CD4-positive, alpha-beta T cell treated with Interleukin-4 for 4 hours (primary cell): ENCODE results near the gene HEPHL1.
"Not testable (repeated sequence)": the region's sequence is repeated elsewhere in the genome, so short reads cannot be mapped to it uniquely, and the experiment has no call there.

Experiments
- DNase-seq: peaks from one replicate; pipeline ENCODE4 v3.0.0-alpha.2; 2020

HEPHL1 gene

GRCh38 chr11:94020777-94021481, at the start of gene HEPHL1:
Gene HEPHL1, plus strand, starts transcription at chr11:94021354. Its CDS starts 15 bp downstream, at chr11:94021369.
- no peak for DNase-seq

GRCh38 chr11:93972790-93973189, 48.4 kb upstream of the HEPHL1 start:
- DNase-seq, result no peak

GRCh38 chr11:93973322-93974051, 47.7 kb upstream of the HEPHL1 start:
- not testable (repeated sequence) for DNase-seq

- DNase-seq, result no peak
Observed at GRCh38 chr11:93974759-93975158, 46.4 kb upstream of the HEPHL1 start.

GRCh38 chr11:93976577-93977254, 44.4 kb upstream of the HEPHL1 start:
- not testable (repeated sequence) for DNase-seq

- DNase-seq, result no peak
Observed at GRCh38 chr11:93983542-93984195, 37.5 kb upstream of the HEPHL1 start.

GRCh38 chr11:93984196-93984567, 37.0 kb upstream of the HEPHL1 start:
- DNase-seq, result no peak

GRCh38 chr11:93984936-93985335, 36.2 kb upstream of the HEPHL1 start:
- no peak for DNase-seq

GRCh38 chr11:93986716-93987115, 34.4 kb upstream of the HEPHL1 start:
- DNase-seq, result no peak

GRCh38 chr11:93988455-93988854, 32.7 kb upstream of the HEPHL1 start:
- DNase-seq, result no peak

GRCh38 chr11:93988912-93989311, 32.2 kb upstream of the HEPHL1 start:
- no peak for DNase-seq

- no peak for DNase-seq
Observed at GRCh38 chr11:93993747-93994146, 27.4 kb upstream of the HEPHL1 start.

- no peak for DNase-seq
Observed at GRCh38 chr11:93997741-93998140, 23.4 kb upstream of the HEPHL1 start.

- no peak for DNase-seq
Observed at GRCh38 chr11:94000659-94001058, 20.5 kb upstream of the HEPHL1 start.

- DNase-seq, result no peak
Observed at GRCh38 chr11:94002226-94002625, 18.9 kb upstream of the HEPHL1 start.

- DNase-seq, result no peak
Observed at GRCh38 chr11:94007426-94007825, 13.7 kb upstream of the HEPHL1 start.

- no peak for DNase-seq
Observed at GRCh38 chr11:94007906-94008305, 13.2 kb upstream of the HEPHL1 start.

- DNase-seq, result no peak
Observed at GRCh38 chr11:94010136-94010535, 11.0 kb upstream of the HEPHL1 start.

GRCh38 chr11:94011478-94011877, 9.7 kb upstream of the HEPHL1 start:
- DNase-seq, result no peak

GRCh38 chr11:94017446-94017845, 3.7 kb upstream of the HEPHL1 start:
- no peak for DNase-seq

GRCh38 chr11:94018721-94019120, 2.4 kb upstream of the HEPHL1 start:
- no peak for DNase-seq

- DNase-seq, result no peak
Observed at GRCh38 chr11:94023856-94024255, 2.7 kb downstream of the HEPHL1 start.

GRCh38 chr11:94024547-94024946, 3.4 kb downstream of the HEPHL1 start:
- DNase-seq, result no peak
